GM18508 (cell line): Measurements from ENCODE around the gene EPHA6.
"Not testable (repeated sequence)": the region's sequence is repeated elsewhere in the genome, so short reads cannot be mapped to it uniquely, and the experiment has no call there.

Experiments
- ATAC-seq: cut with Tn5 transposase; IDR thresholded peaks from one replicate; pipeline ENCODE4 v1.9.1; 2021; ENCODE audit warnings: moderate number of reproducible peaks; ENCODE audit not compliant: insufficient read depth, unreplicated experiment

EPHA6 gene

DNA sequence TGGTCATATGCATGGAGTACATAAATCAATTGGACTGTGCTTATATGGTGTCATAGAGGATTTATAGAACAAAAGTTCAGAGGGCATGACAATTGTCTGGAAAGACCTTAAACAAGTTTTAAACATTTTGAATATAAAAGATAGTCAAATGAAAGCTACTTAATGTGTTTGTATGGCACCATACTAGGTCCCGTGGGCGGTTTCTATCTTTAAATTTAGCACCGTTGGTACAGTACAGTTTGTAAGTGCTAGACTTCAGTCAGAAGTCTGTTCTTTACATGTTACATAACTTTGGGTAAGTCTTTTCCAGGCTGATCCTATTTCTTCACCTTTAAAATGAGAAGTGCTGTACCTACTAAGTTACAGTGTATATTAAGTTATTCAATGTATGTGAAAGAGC, 576.8 kb downstream of the EPHA6 start:
- no peak for ATAC-seq

DNA sequence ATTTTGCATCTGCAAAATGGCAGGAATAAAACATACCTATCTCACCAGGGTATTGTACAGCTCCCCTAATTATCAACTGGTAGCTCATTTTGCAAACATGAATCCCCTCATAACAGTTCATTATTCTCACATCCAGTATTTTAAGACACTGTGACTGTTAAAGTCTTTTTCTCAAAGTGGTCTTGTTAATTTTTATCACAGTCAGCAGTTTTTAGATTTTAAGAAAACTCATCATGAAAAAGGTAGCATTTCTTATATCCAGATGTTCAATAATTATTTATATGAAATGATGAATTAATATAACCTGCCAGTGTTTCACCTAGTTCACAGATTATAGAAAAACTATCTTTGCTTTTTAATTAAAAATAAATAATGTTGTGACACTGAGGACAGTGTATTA, 595.2 kb downstream of the EPHA6 start:
- no peak for ATAC-seq

DNA sequence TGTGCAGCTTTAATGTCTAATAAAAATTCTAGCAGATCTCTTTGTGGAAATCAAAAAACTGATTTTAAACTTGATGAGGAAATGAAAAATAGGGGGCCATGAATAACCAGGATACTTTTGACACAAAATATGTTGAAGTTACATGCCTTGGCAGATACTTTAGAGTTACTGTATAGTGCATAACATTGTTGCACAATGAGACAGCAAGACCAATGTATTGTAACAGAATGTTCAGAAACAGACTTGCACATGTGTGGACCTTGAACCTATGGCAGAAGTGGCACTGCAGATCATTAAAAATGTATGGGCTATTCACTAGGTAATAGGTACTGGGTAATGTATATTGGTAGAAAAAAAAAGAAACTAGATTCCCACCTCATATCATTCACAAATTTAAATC, 607.2 kb downstream of the EPHA6 start:
- no peak for ATAC-seq

DNA sequence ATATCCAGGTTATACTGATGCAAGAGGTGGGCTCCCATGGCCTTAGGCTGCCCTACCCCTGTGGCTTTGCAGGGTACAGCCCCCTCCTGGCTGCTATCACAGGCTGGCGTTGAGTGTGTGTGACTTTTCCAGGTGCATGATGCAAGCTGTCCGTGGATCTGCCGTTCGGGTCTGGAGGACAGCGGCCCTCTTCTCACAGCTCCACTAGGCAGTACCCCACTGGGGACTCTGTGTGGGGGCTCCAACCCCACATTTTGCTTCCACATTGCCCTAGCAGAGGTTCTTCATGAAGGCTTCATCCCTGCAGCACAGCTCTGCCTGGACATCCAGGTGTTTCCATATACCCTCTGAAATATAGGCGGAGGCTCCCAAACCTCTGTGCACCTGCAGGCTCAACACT, 610.6 kb downstream of the EPHA6 start:
- no peak for ATAC-seq

DNA sequence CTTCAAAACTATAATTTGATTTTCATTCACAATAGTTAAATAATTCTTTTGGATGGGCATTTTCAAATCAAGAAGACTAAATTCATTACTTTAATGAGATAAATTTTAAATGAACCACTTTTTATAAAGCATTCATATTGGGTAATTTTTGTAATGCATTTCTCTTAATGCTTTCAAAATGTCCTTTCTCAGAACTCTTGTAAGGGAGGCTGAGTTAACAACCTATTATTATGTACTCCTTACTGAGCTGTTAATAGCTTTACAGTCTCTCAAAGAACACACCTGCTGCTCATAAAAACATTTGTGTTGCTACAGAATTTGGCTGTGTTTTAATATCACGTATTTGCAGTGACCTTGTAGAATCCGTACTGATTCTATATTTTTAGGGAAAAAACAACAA, 616.2 kb downstream of the EPHA6 start:
- ATAC-seq, result no peak

DNA sequence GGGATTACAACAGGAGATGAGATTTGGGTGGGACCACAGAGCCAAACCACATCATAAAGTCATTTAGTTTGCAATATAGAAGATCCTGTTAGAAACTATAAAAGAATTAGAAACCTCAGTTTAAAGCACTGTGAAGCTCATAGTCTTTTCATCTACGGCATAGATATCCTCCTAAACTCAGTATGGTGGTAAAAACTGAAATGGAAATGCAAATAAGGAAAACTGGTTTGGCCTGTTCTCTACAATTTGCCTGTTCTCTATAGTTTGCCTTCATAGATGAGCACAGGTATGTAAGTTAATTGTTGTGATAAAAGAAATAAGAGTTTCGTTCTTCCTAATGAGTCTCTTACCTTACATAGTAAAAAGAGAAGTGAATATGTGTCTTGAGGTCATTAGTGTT, 618.5 kb downstream of the EPHA6 start:
- no peak for ATAC-seq

DNA sequence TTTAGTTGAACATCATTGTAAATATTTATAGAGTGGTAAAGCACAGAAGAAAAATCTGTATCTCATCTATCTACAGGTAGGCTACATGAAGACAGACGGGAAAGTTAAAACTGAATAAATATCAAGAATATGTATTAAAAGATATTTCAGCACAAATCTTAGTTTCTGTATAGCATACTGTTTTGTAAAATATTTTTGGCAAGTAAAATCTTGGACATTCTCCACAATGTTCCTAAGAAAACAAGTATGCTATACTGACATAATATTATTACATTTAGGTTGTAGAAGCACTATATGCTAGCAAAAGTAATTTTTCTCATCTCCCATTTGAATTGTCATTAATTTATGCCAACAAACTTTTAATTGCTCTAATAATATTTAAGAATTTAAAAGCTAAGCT, 623.7 kb downstream of the EPHA6 start:
- no peak for ATAC-seq

DNA sequence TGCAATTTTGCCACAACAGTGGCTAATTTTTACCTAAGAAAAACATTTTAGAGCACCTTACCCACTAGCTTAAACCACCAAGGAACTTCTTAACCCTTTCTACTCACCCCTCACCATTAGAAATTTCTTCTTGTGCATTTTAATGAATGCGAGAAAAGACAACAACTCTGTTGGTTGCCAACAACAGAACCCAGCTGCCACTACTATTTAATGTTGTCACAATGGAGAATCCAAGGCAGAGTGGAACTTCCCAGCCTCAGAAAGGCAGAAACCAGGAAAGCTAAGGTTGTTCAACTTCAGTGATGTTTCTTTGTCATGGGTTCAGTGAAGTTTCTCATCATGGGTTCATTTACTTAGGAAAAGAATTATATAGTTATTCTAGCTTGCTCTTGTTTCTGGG, 625.0 kb downstream of the EPHA6 start:
- ATAC-seq, result no peak

DNA sequence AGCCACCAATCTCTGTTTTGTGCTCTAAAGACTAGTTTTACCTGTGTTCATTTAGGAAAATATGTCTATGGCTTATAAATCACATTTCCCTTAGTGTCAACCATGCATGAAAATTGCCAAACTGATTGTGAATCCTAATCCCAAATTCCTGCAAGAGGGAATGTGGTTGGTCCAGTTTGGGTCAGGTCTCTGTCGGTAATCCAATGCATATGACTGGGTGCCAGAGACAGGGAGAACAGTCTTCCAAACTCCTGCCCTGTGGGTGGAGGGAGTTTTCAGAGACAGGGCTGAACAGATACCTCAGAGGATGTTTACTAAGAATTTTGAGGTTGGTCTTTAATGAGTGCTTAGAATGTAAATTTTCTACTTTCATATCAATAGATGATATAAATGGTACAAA, 649.6 kb downstream of the EPHA6 start:
- no peak for ATAC-seq

DNA sequence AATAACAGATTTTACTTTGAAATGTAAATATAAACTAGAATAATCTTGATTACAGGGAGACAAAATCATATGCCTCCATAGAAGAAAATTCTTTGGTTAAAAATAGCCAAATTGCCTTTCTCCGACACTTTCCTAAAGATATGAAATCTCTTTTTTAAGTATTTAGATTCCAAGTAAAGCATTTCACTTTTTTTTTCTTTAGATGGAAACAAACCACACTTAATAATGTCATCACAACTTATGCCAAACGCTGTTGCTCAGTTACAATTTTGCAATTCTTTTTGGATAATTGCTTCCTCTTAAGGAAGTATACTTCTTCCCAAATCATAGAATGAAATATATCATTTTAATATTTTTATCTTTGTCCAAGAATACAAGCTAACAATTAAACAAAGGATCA, 656.1 kb downstream of the EPHA6 start:
- no peak for ATAC-seq

DNA sequence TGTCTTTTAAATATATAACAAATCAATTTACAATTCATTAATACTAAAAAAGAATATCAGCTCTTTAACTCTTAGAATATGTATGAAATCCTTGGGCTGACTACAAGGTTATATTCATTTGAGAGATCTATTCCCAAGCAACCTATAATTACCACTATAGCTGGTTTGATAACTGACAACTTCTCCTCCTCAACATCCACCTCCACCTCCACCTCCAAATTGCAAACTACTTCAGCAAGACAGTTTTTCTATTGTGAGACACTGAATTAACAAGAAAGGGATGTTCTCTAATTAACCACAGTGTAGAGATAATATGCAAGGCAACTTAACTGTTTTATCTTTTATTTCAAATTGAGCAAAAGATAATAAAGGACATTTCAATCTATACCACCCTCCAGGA, 665.3 kb downstream of the EPHA6 start:
- no peak for ATAC-seq

DNA sequence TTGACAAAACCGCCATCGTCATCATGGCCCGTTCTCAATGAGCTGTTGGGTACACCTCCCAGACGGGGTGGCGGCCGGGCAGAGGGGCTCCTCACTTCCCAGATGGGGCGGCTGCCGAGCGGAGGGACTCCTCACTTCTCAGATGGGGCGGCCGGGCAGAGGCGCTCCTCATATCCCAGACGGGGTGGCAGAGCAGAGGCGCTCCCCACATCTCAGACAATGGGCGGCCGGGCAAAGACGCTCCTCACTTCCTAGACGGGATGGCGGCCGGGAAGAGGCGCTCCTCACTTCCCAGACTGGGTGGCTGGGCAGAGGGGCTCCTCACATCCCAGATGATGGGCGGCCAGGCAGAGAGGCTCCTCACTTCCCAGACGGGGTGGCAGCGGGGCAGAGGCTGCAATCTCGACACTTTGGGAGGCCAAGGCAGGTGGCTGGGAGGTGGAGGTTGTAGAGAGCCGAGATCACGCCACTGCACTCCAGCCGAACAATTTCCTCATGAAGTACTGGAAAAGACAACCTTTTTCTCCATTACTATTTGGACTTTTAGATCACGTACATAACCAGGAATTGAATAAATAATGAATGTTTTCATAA, 666.4 kb downstream of the EPHA6 start:
- not testable (repeated sequence) for ATAC-seq

DNA sequence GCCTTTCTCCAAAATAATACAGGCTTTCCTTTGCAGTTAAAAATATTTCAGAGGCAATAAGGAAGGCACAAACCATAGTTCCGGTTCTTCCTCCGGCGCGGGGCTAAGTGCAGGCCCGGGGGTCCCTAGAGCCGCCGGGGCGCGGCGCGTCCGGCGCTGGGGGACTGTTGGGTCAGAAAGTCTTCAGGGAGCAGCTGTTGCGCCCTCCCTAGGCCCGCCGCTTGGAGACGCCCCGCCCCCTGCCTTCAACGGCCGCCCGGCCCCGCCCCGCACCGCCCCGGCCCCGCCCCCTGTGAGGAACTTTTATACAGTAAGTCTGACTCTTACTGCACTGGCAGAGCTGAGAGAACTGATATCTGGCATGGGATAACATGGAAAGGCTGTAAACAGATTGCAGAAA, 667.0 kb downstream of the EPHA6 start:
- ATAC-seq, result no peak

DNA sequence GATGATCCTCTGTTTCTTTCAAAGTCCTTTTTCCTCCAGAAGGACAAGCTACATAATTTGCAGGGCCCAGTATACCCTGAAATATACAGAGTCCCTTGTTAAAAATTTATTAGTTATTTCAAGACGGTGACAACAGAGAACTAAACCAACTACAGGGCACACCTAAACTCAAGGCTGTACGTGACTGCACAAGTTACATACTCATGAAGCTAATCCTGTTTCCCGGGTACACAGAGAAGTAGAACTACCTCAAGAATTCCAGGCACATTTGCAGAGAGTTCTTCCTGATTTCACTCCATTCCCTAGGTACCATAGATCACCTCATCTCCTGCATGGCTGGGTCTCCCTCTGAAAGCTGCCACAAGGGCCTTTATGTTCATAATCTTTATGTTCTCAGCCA, 670.8 kb downstream of the EPHA6 start:
- no peak for ATAC-seq

DNA sequence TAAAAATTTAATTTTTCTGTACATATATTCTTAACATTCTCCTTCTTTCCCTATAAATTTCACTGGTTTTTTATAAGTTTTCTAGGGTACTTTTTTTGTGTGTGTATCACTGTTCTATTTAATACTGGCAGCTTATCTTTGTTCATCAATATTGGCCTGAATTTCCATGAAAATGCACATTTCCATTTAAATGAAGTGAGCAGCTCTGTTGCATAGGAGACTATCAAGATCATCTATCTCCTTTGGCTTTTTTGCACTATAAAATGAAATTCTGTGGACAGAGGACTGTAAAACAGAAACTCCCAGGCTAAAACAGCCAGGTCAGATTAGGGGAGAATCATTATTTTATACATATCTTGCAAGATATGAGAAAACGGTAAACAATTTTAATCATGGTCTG, 673.2 kb downstream of the EPHA6 start:
- ATAC-seq, result no peak

DNA sequence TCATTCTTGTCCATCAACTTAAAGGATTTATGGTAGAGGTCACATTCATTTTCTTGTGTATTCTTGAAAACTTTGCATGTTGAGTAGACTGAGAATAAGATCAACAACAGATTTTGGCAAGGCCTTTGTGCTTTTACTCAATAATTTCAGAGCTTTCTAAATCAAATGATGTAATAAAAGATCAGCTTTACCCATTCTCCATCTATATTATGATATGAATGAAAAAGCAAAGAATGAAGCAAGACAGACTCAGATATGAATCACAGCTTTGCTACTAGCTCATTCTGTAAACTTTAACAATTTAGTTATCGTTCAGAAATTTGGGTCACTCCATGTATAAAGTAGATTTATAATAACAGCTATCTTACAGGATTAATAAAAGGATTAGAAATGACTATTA, 674.3 kb downstream of the EPHA6 start:
- no peak for ATAC-seq

DNA sequence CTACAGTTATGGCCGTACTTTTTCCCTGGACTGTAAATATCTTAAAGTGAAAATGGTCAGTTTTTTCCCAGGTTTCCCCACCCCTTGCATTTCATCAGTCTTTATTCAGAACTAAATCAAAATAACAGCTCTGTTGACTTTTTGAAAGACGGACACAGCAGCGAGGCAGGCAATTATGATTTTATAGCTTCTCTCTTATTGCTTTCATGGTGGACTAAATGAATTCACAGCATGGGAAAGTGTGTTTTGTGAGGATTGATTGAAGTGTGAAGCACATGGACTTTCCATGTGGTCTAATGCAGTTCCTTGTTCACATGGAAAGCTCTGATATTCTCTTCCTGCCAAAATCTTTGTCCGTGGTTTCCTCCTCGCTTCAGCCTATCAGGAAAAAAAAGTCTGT, 681.5 kb downstream of the EPHA6 start:
- no peak for ATAC-seq

DNA sequence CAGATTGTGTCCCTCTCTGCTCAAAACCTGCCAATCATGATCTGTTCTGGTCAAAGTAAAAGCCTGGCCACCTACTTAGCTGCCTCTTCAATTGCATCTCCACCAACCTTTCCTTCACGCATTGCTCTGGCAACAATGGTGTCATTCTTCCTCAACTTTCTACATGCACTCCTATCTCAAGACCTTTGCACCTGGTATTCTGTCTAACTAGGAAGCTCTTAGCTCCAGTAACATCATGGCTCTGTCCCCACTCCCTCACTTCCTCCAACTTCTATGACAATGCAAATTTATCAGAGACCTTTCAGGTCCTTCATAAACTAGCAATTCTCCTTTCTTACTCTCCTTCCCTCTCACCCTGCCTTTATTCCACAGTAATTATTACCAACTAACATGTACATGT, 682.7 kb downstream of the EPHA6 start:
- ATAC-seq, result no peak

DNA sequence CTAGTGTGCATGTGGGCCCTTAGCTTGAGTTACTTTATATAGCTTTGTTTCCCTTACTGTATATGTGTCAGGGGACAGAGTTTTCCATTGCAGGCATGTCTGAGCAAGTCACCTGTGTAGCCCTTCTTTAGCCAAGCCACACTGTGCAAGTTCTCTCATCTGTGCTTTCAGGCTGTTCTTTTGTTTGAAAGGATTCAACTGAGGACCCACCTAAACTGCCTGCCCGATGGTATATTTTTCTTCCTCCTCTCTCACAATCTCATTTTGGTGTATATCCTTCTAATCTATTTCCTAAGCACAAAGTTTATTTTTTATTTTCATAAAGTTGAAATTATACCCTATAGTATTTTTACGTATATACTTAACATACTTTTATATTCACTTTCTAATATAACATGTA, 690.1 kb downstream of the EPHA6 start:
- no peak for ATAC-seq

DNA sequence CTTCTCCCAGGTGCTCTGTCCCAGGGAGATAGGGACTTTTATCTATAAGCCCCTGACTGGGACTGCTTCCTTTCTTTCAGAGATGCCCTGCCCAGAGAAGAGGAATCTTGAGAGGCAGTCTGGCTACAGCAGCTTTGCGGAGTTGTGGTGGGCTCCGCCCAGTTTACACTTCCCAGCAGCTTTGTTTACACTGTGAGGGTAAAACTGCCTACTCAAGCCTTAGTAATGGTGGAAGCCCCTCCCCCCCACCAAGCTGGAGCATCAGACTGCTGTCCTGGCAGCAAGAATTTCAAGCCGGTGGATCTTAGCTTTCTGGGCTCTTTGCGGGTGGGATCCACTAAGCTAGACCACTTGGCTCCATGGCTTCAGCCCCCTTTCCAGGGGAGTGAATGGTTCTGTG, 696.4 kb downstream of the EPHA6 start:
- no peak for ATAC-seq

DNA sequence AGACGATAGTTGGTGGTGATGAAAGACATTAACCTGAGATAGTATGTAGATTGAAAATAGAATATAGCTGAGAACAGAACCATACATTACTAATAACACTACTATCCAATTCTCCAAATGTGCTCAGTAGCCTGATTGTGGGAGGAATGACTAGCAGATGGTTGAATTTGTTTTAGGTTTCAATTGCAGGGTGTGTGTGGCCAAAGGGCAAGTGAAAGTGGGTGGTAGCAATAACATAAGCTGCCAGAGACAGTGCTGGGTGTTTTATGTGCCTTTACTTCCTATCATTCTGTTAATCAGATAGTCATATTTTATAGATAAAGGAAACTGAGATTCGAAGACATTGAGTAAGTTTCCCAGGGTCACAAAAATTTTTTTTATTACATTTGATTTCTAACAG, 700.7 kb downstream of the EPHA6 start:
- ATAC-seq, result no peak

DNA sequence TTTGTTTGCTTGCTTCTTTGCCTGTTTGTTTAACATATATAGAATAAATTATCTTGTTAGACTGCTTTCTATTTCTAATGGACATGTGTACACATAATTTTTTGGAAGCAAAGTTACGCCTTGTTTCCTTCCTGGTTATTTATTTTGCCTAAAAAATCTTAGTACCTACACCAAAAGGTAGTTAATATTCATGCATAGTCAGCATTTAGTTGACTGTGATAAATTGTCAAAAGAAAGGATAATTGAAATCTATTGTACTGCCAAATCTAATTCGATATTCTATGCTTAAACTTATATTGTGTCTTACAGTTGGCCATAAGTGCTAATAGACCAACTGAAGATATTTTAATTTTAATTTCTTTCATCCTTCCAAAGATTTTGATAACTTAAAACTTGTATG, 716.3 kb downstream of the EPHA6 start:
- no peak for ATAC-seq

DNA sequence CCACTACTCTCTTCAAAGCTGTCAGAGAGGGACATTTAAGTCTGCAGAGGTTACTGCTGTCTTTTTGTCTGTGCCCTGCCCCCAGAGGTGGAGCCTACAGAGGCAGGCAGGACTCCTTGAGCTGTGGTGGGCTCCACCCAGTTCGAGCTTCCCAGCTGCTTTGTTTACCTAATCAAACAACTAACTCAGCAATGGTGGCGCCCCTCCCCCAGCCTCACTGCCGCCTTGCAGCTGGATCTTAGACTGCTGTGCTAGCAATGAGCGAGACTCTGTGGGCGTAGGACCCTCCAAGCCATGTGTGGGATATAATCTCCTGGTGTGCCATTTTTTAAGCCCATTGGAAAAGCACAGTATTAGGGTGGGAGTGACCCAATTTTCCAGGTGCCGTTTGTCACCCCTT, 733.2 kb downstream of the EPHA6 start:
- not testable (repeated sequence) for ATAC-seq
